Astrocyte of the cerebellum (primary cell): ENCODE results near the gene TMCO4.
"Not testable (repeated sequence)": the region's sequence is repeated elsewhere in the genome, so short reads cannot be mapped to it uniquely, and the experiment has no call there.

Experiments used
- DNase-seq: peaks from one replicate; pipeline ENCODE4 v3.0.0-alpha.2; 2011; ENCODE audit warnings: low read depth
- H3K4me3 ChIP-seq: 2 replicates; pipeline ENCODE4 v1.5.1; 2011; ENCODE audit warnings: mild to moderate bottlenecking, low read depth, low read length, moderate library complexity
- in situ Hi-C: cut with HindIII; loops from 2 replicates; pipeline ENCODE4 v1.10.0; 2017; ENCODE audit warnings: low sequenced_read_pairs
- TF ChIP-seq, protein P1 (sequence below): IDR thresholded peaks from 2 replicates; pipeline ENCODE4 v1.5.1; 2012; ENCODE audit warnings: low read length, low read depth, moderate library complexity, mild to moderate bottlenecking; ENCODE audit errors: missing control alignments

Gene TMCO4

DNA sequence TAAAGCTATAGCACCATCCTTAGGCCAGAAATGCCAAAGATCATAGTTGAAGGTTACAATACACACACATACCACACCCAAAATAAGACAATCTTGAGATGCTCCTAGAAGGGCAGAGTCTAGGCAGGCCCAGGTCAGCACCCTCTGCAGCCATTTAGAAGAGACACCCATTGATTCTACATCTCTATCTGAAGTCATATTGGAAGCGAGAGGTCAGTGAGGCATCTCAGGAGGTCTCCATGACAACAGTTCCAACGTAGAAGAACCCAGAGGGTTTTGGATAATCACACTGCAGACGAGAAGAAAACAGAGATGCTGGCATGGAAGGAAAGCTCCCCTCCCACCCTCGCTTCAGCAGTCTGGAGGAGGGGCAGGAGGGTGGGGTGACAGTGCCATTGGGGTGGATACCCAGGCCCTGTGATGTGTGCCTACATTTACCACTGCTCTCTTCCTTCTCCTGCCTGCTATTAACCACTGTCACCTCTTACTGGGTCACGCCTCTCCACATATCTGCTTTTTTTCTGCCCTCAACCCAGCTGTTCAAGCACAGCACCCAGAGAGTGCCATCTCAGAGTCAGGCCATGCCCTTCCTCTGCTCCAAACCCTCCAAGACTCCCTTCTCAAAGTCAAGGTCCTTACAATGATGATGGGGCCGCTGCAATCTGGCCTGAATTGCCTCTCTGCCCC is 6.2 kb downstream of the TMCO4 start:
- no peak overlapping the region for H3K4me3 ChIP-seq
- TF ChIP-seq, protein P1, sequence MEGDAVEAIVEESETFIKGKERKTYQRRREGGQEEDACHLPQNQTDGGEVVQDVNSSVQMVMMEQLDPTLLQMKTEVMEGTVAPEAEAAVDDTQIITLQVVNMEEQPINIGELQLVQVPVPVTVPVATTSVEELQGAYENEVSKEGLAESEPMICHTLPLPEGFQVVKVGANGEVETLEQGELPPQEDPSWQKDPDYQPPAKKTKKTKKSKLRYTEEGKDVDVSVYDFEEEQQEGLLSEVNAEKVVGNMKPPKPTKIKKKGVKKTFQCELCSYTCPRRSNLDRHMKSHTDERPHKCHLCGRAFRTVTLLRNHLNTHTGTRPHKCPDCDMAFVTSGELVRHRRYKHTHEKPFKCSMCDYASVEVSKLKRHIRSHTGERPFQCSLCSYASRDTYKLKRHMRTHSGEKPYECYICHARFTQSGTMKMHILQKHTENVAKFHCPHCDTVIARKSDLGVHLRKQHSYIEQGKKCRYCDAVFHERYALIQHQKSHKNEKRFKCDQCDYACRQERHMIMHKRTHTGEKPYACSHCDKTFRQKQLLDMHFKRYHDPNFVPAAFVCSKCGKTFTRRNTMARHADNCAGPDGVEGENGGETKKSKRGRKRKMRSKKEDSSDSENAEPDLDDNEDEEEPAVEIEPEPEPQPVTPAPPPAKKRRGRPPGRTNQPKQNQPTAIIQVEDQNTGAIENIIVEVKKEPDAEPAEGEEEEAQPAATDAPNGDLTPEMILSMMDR, result no peak
- in situ Hi-C loops, result no loop called here
- DNase-seq, result no peak

DNA sequence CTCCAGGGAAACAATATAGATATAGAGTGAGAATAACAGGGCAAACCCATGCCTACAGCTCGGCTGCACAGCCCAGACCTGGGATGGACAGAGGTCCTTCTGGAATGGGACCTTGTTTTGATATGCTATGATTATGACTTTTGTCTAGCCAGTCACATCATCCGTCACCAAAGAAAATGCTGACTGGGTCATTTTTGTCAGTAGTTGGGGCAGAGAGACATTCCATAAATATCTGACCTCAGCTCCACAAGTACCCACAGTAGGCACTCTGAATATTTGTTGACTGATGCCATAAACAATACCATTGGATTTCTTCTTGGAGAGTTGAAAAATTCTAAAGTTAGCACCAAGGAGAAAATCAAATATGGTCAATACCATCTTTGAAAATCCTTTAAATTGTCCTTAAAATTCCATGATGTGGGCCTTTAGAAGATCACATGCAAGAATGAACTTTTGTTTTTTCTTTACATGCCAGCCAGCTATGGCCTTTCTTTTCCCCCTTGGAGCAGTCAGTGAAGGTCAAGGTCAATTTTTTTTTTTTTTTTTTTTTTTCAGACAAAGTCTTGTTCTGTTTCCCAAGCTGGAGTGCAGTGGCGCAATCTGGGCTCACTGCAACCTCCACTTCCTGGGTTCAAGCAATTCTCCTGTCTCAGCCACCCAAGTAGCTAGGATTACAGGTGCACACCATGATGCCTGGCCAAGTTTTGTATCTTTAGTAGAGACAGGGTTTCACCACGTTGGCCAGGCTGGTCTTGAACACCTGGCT is 7.3 kb downstream of the TMCO4 start:
- H3K4me3 ChIP-seq, result no peak overlapping the region
- DNase-seq, result no peak
- in situ Hi-C loops, result no loop called here
- TF ChIP-seq, protein P1, result no peak

DNA sequence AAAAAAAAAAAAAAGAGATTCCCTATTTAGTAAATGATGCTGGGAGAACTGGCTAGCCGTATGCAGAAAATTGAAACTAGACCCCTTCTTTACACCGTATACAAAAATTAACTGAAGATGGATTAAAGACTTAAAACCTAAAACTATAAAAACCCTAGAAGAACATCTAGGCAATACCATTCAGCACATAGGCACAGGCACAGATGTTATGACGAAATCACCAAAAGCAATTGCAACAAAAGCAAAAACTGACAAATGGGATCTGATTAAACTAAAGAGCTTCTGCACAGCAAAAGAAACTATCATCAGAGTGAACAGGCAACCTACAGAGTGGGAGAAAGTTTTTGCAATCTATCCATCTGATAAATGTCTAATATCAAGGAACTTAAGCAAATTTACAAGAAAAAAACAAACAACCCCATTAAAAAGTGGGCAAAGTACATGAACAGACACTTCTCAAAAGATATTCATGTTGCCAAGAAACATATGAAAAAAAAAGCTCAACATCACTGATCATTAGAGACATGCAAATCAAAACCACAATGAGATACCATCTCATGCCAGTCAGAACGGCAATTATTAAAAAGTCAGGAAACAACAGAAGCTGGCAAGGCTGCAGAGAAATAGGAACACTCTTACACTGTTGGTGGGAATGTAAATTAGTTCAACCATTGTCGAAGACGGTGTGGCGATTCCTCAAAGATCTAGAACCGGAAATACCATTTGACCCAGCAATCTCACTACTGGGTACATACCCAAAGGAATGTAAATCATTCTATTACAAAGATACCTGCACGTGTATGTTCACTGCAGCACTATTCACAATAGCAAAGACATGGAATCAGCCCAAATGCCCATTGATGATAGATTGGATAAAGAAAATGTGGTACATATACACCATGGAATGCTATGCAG is 9.4 kb downstream of the TMCO4 start:
- in situ Hi-C loops, H3K4me3 ChIP-seq, DNase-seq: not testable (repeated sequence)

DNA sequence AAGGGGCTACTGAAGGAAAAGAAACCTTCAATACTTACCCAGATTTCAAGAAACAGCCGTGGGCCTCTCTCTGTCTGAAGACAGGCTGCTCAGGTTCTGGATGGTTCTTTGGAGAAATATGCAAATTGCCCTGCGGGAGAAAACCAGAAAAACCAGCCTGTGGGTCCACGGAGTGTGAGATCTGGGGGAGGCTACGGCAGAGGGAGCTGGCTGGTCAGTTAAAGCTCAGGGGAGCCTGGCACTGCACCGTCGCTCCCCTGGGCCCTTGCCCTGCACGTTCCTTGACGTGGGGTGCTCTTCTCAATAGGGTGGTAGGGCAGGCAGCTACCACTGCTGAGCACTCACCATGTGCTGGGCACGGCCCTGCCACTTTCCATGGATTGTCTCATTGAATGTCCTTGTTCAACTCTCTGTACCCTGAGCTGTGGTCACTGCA is 12.7 kb downstream of the TMCO4 start:
- in situ Hi-C loops, result no loop called here
- TF ChIP-seq, protein P1, result no peak
- DNase-seq, result no peak
- no peak overlapping the region for H3K4me3 ChIP-seq

DNA sequence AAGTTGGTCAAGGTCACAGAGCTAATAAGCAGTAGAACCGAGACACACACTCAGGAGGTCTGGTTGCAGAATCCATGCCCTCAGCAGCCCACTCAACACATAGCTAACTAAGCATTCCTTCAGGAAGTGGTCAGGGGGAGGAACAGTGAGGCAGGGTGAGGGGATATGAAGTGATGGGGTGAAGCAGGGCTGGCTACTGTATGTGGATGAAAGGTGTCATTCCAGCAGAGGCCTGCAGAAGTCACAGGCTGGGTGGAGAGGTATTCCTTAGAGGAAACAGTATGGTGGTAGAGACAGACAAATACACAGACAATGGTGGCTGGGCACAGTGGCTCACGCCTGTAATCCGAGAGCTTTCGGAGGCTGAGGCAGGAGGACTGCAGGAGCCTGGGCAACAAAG is 14.1 kb downstream of the TMCO4 start:
- in situ Hi-C loops, result no loop called here
- no peak overlapping the region for H3K4me3 ChIP-seq
- DNase-seq, result no peak
- TF ChIP-seq, protein P1, result no peak

DNA sequence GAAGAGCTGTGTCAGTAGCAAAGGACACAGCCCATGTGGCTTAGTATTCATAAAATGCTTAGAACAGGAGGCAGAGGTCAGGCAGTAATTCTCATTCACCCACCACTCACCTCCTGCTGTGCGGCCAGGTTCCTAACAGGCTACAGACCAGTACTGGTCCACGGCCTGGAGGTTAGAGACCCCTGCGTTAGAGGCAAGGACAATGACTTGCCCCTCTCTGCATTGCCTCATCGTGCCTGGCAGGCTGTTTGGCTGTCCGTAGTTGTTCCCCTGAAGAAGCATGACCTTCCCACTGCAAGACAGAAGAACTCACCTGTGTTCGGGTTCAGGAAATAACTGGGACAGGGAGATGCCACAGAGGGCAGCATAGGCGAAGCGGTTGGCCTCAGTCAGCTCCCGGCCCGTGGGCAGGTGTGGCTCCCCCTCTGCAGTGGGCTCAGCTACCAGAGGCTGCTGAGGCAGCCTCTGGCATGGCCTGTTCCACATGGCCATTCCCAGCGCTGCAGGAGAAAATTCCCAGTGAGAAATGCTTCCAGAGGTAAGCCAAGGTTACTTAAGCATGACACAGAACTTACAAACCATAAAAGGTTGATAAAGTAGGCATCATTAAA is 19.3 kb downstream of the TMCO4 start:
- in situ Hi-C loops, result no loop called here
- DNase-seq, result no peak
- TF ChIP-seq, protein P1, result no peak
- H3K4me3 ChIP-seq, result no peak overlapping the region
